HG03469 (cell line): ENCODE data around the gene CDH22.

ENCODE experiments used
- ATAC-seq: cut with Tn5 transposase; IDR thresholded peaks from one replicate; pipeline ENCODE4 v1.9.1; 2021; ENCODE audit warnings: mild to moderate bottlenecking, moderate library complexity, moderate number of reproducible peaks; ENCODE audit not compliant: unreplicated experiment

CDH22 gene

DNA sequence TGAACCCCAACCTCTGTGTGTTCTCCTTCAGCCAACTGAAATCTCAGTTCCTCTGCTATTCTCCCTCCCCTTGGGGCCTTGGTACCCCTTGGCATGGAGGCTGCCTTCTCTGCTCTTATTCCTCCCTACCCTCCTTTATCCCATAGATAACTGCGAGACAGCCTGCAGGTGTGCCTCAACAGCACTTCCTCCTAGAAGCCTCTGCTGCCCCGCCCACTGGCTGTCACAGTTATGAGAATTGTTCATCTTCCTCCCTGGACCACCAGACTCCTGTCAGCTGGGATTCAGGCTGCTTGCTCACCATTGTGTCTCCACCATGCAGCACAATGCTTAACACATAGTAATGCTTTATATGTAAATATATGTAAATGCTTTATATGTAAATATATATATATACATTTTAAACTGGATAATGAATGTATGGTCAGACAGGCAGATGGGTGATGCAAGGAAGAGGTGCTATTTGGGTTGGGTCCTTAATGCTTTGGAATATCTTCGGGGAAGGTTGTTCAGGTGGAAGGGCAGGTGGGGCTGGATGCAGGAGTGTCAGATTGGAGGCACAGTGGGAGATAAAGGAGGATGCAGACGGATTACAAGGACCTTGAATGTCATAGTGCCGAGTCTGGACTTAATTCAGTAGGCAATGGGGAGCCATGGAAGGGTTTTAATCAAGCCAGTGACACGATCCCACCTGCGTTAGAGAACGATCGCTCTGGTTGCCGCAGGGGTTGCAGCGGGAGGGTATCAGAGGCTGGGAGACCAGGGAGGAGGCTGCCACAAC lies 4.9 kb downstream of the CDH22 start:
- no peak for ATAC-seq

DNA sequence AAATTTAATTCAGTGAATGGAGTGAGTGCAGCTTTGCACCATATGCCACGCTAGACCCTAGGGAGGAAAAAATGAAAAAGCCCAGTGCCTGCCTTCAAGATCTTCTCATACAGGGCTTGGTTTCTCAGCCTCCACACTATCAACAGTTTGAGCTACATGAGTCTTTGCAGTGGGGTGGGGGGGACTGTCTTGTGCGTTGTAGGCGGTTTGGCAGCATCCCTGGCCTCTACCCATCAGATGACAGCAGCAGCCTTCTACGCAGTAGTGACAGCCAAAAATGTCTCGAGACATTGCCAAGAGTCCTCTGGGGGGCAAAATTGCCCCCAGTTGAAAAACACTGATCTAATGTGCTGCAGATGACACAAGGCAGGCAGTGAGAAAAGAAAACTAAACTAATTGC lies 6.2 kb downstream of the CDH22 start:
- ATAC-seq, result no peak

DNA sequence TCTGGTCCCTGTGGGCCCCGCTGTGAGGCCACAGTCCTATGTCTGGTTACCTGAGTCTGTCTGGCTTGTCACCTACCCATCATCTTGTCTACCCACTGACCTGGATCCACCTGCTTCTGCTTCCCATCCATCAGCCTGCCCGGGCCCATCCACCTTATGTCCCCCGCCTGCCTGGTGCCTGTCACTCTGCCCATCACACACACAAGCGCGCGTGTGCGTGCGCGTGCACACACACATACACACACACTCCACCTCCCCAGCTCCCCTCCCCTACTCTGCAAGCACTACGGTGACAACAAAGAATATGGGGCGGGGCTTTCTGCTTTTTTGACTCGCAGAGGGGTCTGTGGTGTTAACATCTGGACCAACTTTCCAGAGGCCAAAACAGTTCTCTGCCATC lies 8.0 kb downstream of the CDH22 start:
- no peak for ATAC-seq

DNA sequence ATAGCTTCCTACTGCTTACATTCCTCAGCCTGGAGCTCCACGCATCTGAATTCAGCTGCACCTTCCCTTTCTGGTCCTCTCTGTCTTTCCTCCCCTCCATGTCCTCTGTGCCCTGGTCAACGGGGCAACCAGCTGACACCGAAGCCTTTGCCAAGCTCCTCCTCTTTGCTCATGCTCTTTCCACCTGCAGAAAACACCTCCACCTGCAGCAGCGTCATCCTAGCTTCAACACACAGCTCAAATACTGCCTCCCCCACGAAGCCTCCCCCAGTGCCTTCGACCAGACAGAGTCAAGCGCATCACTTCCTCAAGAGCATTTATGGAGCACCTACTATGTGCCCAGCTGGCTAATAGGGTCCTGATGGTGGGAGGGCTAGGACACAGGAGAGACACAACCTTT lies 9.2 kb downstream of the CDH22 start:
- no peak for ATAC-seq

DNA sequence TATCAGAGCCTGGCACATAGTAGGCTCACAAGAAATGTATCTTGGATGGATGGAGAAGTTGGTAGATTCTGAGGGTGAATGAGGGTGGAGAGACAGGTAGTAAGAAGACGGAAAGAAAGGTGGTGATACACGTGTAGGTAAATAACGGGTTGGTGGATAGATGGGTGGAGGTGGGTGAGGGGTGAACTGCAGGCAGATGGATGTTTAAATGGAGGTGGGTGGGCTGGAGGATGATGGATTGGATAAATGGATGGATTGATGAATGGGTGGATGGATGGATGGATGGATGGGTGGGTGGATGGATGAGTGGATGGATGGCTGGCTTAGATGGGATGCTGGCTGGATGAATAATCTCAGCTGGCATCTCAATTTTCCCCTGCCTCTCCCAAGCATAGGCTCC lies 9.9 kb downstream of the CDH22 start:
- no peak for ATAC-seq

DNA sequence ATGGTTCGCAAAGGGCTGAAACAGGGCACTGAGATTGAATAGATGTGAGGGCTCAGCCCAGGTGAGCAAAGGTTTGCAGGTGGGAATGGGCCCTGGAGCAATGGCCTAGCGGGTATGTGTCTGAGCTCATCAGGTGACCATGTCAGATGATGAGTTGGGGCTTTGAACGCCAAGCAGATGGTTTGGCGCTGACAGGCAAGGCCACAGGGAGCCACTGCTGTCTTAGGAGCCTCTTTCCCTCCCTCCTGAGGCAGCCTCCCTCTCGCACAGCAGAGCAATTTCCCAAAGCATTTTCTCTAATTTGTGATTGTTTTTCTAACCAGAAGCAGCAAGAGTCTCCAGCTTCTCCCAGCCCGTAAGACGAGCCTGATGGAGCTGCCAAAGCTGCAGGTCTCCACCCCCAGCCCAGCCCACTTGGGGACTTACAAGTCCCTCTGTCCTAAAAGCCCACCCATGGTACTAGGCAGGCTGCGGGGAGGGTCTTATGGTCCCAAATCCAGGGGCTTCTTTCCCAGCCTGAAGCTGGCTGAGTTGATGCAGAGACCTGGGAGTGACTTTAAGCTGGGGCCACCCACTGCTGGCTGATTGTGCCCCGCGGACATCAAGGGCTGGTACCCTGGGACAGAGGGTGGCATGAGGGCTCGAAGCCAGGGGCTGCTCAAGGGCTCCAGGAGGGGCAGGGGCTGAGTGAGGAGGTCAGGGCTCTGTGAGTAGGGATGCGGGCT lies 11.6 kb downstream of the CDH22 start:
- no peak for ATAC-seq

DNA sequence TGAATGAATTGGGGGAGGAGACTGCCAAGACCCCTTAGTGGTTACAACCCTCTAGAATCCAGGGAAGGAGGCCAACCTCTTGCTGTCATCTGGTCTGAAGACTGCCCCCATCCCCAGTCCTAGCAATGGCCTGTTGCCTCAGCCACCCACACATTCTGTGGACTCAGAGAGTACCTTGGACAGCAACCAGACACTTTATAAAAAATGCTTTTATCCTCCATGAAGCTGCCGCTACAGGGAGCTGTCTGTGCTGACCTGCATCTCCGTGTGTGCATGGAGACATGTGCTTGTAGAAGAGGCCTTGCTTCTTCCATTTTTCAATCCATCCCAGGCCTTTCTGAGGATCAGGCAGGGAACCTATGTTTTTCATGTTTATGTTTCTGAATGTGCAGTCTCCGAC lies 15.2 kb downstream of the CDH22 start:
- no peak for ATAC-seq

DNA sequence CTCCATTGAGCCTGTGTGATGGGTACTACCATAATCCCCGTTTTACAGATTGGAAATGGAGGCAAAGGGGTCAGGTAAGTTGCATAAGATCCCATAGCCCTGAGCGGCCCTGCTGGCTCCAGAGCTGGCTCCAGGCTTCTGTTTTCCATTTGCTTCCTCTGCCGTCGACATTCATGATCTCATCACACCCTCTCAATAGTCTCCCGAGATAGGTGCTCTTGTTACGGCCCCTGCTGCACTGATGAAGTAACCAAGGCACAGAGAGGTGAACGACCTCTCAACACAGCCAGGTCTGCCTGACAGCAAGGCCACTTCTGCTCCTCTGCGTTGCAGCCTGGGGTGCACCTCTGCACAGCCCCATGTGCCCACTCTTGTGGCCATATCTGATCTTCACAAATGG lies 16.9 kb downstream of the CDH22 start:
- no peak for ATAC-seq

DNA sequence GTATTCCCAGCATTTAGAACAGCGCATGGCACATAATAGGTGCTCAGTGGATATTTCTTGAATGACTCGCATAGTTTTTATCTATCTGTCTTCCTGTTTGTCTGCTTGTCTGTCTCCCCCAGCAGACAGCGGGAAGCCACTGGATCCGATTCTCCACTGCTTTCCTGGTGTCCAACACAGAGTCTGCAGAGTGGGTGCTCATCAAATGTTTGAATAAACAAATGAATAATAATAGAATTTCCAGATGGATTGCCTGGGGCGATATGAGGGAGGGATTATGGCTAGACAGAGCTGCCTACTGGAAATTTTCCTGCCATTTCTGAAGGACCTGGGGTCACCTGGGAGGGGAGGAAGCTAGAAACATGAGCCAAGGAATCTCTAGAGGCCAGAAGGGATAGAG lies 18.9 kb downstream of the CDH22 start:
- ATAC-seq, result no peak

DNA sequence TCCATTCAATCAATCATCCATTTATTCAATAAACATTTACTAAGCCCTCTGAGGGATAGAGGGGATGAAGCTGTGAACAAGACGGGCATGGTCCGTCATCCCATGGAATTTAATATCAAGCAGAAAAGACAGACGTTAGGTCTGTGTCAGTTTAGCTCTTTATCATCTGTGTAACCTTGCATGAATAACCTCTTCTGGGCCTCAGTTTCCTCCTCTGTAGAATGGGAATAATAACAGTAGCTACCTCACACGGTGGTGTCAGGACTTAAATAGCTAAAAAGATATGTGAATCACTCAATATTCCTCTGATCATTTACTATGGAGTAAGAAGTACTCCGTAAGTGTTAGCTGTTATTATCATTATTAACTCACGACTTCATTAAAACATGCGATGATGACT lies 21.3 kb downstream of the CDH22 start:
- ATAC-seq, result no peak

DNA sequence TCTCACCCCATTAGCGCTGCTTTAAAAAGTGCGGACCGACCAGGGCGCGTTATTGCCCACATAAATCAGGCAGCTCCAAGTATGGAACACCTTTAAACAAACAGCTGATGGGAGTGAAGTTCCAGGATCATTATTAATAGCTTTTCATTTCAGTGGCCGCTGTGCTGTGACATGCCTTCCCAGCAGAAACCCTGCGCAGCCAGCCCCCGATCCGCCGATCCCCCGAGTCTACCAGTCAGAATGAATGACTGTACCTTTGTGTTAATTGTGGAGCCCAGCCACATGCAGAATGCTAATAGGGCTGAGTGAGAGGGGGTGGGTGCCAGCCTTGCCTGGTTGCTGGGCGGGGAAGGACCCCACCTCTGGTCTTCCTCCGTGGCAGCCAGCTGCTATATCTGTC lies 21.9 kb downstream of the CDH22 start:
- no peak for ATAC-seq

DNA sequence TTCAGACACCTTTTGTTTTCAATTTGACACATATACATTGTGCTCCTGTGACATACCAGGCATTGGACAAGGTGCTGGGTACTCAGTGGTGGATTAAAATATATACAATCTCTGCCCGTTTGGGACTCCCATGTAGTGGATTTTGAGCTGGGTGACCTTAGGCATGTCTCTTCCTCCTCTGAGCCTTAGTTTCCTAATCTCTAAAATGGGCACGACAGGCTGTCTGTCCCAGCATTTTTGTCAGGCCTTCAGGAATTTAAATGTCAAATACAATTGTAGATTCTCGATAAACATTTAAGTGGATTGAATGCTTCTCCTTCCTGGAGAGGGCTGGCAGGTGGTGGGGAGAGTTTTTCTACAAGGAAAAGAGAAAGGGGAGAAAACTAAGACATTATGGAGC lies 22.6 kb downstream of the CDH22 start:
- no peak for ATAC-seq

DNA sequence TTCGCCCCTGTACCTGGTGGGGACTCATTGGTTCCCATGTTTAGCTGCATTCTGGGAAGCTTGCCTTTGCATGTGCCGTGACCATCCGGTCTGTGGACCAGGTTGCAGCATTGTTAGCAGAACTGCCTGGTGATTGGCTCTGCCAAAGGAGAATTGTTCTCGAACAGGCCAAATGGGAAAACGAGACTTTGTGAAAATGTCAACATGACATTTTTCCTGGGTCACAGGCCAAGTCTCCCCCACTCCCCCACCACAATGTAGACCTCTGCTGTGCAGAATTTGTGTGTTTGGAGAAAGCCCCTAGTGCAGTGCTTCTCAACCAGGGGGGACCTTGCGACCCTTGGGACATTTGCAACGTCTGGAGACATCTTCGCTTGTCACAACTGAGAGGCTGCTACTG lies 23.2 kb downstream of the CDH22 start:
- ATAC-seq, result no peak

DNA sequence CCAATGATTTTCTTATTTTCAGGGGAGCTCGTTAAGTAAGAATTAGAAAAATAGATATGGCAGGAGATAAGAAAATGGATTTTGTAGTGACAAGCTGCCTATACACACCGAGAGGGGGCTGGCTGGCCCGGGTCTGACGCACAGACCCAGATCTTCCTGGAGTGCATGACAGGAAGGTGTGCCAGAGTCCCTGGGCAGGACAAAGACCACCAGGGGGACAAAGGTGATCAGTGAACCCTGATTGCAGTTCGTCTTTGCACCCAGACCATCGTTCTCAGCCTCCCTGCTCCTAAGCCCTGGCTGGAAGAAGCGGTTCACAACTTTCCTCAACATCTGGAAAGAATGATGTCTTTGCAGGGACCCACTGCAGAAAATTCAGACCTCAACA lies 24.3 kb downstream of the CDH22 start:
- no peak for ATAC-seq

DNA sequence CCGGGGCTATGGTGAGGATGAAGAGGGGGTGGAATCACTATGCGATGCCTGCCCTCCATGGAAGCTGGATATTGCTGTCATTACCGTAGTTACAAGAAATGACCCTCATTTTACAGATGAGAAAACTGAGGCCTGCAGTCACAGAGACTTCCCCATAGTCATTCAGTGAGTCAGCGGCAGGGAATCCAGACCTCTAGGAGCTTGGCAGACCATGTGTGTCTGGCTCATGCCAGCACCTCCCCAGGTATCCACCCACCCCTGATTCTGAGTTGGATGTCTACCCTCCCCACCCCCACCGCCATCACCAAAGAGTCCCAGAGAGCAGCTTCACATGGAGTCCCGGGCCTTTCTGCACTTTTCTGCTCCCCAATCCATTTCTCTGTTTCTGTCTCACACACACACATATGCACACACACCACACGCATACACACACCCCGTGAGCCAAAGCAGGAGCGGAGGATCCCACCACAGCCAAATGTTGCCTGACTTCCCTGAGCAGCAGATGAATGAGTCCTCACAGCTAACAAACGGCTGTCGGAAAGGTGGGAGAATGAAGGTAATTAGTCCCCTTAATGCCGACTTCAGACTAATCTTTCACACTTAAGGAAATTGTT lies 24.8 kb downstream of the CDH22 start:
- no peak for ATAC-seq

DNA sequence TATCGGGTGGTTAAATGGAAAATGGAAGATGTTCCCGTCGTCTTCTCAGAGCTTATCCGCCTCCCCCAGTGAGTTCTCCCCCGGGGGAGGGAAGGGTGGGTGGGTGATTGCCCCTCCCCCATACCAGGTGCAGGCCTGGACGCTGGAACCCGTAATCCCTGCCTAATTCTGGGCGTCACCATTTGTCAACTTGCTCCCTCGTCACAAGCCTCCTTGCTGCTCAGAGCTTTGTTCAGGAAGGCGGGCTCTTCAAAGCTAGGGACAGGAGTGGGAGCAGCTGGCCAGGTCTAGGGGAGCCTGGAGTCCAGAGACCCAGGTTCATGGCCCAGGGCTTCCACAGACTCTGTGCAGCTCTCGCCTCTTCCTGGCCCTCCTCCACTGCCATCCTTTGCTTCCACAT lies 25.6 kb downstream of the CDH22 start:
- ATAC-seq, result no peak

DNA sequence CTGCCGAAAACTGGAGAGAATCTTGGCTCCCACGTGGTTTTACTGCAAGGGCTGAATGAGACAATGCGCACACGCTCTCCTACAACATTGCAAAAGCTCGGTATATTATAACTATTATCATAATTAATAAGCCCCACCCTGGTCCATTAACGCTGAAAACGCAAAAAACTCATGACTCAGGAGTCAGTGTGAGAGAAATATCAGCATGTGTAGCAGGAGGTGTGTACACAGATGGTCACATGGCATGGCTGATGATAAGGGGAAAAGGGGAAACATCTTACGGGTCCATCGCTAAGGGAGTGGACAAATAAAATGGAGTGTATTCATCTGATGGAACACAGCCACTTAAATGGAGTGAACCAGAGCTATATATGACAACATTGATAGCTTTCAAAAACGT lies 29.2 kb downstream of the CDH22 start:
- no peak for ATAC-seq

DNA sequence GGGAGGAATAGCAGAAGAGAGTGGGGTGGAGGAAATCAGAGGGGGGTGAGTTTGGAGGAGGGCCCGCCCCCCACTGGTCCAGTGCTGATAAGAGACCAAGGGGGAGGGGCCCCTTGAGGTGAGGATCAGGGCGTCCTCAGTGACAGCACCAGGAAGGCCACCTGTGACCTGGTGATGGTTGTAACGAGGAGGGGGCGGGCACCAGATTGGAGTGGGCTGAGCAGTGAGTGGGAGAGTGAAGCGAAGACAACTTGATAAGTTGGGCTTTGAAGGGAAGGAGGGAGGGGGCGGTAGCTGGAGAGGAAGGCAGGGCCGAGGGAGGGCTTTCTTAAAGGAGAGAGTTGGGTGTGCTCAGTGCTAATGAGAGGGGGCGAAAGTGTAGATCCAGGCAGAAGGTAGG lies 30.7 kb downstream of the CDH22 start:
- ATAC-seq, result no peak

DNA sequence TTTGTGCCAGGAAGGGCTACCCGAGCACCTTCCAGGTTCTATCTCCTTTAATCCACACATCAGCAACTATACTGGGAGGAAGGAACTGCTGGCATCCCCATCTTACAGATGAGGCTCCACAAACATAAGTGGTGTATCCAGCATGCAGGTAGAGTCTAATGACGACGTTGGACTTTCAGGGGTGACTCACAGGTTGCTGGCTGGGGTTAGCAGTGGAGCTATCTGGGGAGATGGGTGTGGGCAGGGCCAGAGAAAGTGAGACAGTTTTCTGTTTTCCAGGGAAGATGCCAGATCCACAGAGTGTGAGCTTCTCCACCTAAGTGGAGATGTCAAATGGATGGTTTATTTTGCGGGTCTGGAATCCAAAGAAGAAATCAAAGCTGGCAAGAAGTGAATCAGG lies 31.8 kb downstream of the CDH22 start:
- ATAC-seq, result no peak

DNA sequence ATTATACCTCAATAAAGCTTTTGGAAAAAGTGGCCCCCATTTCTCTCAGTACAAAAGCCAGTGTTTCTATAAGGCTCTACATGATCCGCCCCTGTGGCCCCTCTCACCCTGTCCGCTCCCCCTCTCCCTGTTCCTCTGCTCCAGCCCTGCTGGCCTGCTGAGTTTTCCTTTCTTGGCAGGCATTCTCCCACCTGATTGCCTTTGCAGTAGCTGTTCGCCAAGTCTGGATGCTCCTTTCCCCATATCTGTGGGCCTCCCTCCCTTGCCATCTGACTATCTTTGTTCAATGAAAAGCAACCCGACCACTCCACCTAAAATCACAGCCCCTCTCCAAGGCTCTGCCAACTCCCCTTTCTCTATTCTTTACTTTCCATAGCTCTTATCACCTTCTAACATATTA lies 33.2 kb downstream of the CDH22 start:
- no peak for ATAC-seq

DNA sequence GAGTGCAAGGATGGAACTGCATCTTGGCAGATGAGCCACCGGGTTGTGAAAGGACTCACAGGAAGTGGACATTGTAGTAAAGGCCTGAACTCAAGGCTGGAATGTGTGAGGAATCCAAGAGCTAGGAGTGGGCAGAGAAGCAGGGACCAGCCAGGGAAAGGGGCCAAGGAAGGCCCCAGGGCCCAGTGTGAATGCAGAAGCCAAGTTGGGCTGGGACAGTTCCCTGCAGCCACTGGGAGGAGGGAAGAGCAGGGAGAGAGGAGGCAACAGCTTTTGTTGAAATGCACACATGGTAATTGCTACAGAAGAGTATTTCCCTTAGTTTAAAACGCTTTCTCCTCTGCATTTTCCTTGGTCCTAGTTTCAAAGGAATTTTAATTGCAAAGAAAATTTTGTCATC lies 34.6 kb downstream of the CDH22 start:
- no peak for ATAC-seq

DNA sequence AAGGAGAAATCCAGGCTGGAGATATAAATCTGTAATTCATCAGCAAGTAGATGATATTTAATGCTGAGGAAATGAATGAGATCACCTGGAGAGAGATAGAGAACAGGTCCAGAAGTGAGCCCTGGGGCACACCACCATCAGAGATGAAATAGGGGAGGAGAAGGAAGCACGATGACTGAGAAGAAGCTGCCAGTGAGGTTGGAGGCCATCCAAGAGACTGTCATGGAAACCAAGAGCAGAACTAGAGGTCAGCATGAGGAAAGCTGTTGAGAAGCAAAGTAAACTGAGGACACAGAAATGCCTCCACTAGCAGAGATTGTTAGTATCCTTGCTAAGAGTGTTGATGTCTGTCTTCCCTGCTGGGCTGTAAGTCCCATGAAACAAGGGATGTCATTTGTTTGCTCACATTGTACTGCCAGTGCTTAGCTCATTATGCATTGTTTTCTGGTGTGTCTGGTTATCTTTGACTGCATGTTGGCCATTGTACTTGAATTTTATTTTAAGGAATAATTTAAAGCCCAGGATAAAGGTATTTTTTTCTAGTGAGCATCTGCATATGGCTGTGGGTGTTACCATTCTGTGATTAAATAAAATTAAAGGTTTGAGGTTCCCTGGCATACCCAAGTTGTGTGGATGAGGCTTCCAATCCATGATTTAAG lies 35.8 kb downstream of the CDH22 start:
- no peak for ATAC-seq
